Measurements from ENCODE around the gene DNMBP. TPM values are rescaled to one million over a fixed set of nuclear protein-coding genes. Genes with fewer than 3 reads are reported as not detected.
"Not testable (repeated sequence)": the region's sequence is repeated elsewhere in the genome, so short reads cannot be mapped to it uniquely, and the experiment has no call there.

Gene DNMBP
- total RNA-seq, 2 experiments from 2014 or later, result 2.2 to 2.3 TPM

DNA sequence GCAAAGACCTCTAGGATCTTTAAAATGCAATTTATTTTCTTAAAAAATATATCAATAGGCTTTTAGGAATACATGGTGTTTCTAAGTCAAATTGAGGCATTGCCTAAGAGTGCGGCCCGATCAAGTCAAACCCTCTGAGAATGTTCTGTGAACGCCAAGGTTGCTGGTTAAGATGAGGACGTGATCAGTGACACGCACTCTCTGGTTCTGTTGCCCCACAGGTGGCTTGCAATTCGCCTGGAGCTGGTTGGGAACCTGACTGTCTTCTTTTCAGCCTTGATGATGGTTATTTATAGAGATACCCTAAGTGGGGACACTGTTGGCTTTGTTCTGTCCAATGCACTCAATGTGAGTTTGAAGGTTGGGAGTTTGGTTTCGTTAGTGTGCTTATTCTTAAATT is 168.0 kb downstream of the DNMBP start:
- intact Hi-C loops (cut with DNase I, micrococcal nuclease), result loop anchor here in 1 of 2 experiments (10.0 kb wide), 2 partner anchors 393 to 663 kb away; no protein-coding TSS in a partner anchor
- Mint-ChIP-seq H3K9me3 (no peaks in the 10 kb centered on the region), H3K27ac (no peak overlapping the region)

GRCh38 chr10:99840859-99841258 is 168.9 kb downstream of the DNMBP start:
- CTCF ChIA-PET; H3K27ac Mint-ChIP-seq; H3K9me3 ChIP-seq (ENCODE audit: control insufficient read depth in 1 of 2, insufficient read depth in 1 of 2, low read length in 2 of 2); H3K27me3 Mint-ChIP-seq; H3K9me3 Mint-ChIP-seq; POLR2A ChIA-PET; H3K4me3 Mint-ChIP-seq; ATAC-seq (ENCODE audit: poor library complexity); H3K4me1 Mint-ChIP-seq (ENCODE audit: low read depth); H3K4me3 ChIP-seq (ENCODE audit: low read length); H3K27ac ChIP-seq (ENCODE audit: low read depth in 1 of 2, low read length in 2 of 2); H3K36me3 Mint-ChIP-seq (ENCODE audit: low read depth); H3K4me1 ChIP-seq (ENCODE audit: insufficient read depth, low read length); H3K36me3 ChIP-seq (ENCODE audit: insufficient read depth, low read length); H3K27me3 ChIP-seq (ENCODE audit: control insufficient read depth in 1 of 2, insufficient read depth in 2 of 2, low read length in 2 of 2); DNase-seq: not testable (repeated sequence)
- intact Hi-C loops (cut with DNase I, micrococcal nuclease), result loop anchor here in 1 of 2 experiments (10.0 kb wide), 2 partner anchors 394 to 664 kb away; no protein-coding TSS in a partner anchor

More for the DNA sequence above, 168.0 kb downstream of the DNMBP start:
- Mint-ChIP-seq H3K4me3 (no peak overlapping the region), H3K4me1 (ENCODE audit: low read depth) (peaks cover 5% of the 10 kb centered on the region), H3K27me3 (no peaks in the 10 kb centered on the region), H3K36me3 (ENCODE audit: low read depth) (no peaks in the 10 kb centered on the region)
- H3K27me3 ChIP-seq (ENCODE audit: control insufficient read depth in 1 of 2, insufficient read depth in 2 of 2, low read length in 2 of 2), result peaks cover 0 to 8% of the 10 kb centered on the region in 2 experiments
- no peaks in the 10 kb centered on the region for H3K36me3 ChIP-seq (ENCODE audit: insufficient read depth, low read length)
- TF ChIP-seq CTCF (IDR thresholded peaks at IDR 0.05), result no peak
- H3K9me3 ChIP-seq (ENCODE audit: control insufficient read depth in 1 of 2, insufficient read depth in 1 of 2, low read length in 2 of 2), result no peaks in the 10 kb centered on the region
- ChIA-PET CTCF (no interaction called here), POLR2A (no interaction called here)
- DNase-seq (no peak), ATAC-seq (ENCODE audit: poor library complexity) (no peak)
- no peak overlapping the region for H3K4me3 ChIP-seq (ENCODE audit: low read length)
- H3K27ac ChIP-seq (ENCODE audit: low read depth in 1 of 2, low read length in 2 of 2), result no peak overlapping the region
- H3K4me1 ChIP-seq (ENCODE audit: insufficient read depth, low read length), result peaks cover 6% of the 10 kb centered on the region

GRCh38 chr10:99836711-99837110 is 173.0 kb downstream of the DNMBP start:
- ATAC-seq (ENCODE audit: poor library complexity) (no peak), DNase-seq (no peak)
- H3K4me3 Mint-ChIP-seq, result no peak overlapping the region
- H3K4me1 Mint-ChIP-seq (ENCODE audit: low read depth), result no peaks in the 10 kb centered on the region
- H3K36me3 ChIP-seq (ENCODE audit: insufficient read depth, low read length), result no peaks in the 10 kb centered on the region
- no peak overlapping the region for H3K27ac Mint-ChIP-seq
- ChIA-PET CTCF (no interaction called here), POLR2A (no interaction called here)
- no peaks in the 10 kb centered on the region for H3K4me1 ChIP-seq (ENCODE audit: insufficient read depth, low read length)
- H3K9me3 ChIP-seq (ENCODE audit: control insufficient read depth in 1 of 2, insufficient read depth in 1 of 2, low read length in 2 of 2), result no peaks in the 10 kb centered on the region
- H3K27me3 ChIP-seq (ENCODE audit: control insufficient read depth in 1 of 2, insufficient read depth in 2 of 2, low read length in 2 of 2), result no peaks in the 10 kb centered on the region
- H3K36me3 Mint-ChIP-seq (ENCODE audit: low read depth), result no peaks in the 10 kb centered on the region
- H3K4me3 ChIP-seq (ENCODE audit: low read length), result no peak overlapping the region
- no peaks in the 10 kb centered on the region for H3K27me3 Mint-ChIP-seq
- TF ChIP-seq CTCF (IDR thresholded peaks at IDR 0.05), result no peak
- H3K27ac ChIP-seq (ENCODE audit: low read depth in 1 of 2, low read length in 2 of 2), result no peak overlapping the region
- intact Hi-C loops (cut with DNase I, micrococcal nuclease), result no loop called here
- H3K9me3 Mint-ChIP-seq, result no peaks in the 10 kb centered on the region

GRCh38 chr10:99835947-99836346 is 173.8 kb downstream of the DNMBP start:
- Mint-ChIP-seq H3K27ac (no peak overlapping the region), H3K27me3 (no peaks in the 10 kb centered on the region), H3K36me3 (ENCODE audit: low read depth) (no peaks in the 10 kb centered on the region), H3K9me3 (no peaks in the 10 kb centered on the region), H3K4me1 (ENCODE audit: low read depth) (no peaks in the 10 kb centered on the region), H3K4me3 (no peak overlapping the region)
- Histone ChIP-seq H3K4me3 (ENCODE audit: low read length) (no peak overlapping the region), H3K9me3 (ENCODE audit: control insufficient read depth in 1 of 2, insufficient read depth in 1 of 2, low read length in 2 of 2) (no peaks in the 10 kb centered on the region), H3K27me3 (ENCODE audit: control insufficient read depth in 1 of 2, insufficient read depth in 2 of 2, low read length in 2 of 2) (no peaks in the 10 kb centered on the region), H3K36me3 (ENCODE audit: insufficient read depth, low read length) (no peaks in the 10 kb centered on the region), H3K4me1 (ENCODE audit: insufficient read depth, low read length) (no peaks in the 10 kb centered on the region), H3K27ac (ENCODE audit: low read depth in 1 of 2, low read length in 2 of 2) (no peak overlapping the region)
- no peak for ATAC-seq (ENCODE audit: poor library complexity)
- POLR2A ChIA-PET, result no interaction called here
- DNase-seq, result no peak
- intact Hi-C loops (cut with DNase I, micrococcal nuclease), result no loop called here
- CTCF ChIA-PET, result no interaction called here
- TF ChIP-seq CTCF (IDR thresholded peaks at IDR 0.05), result no peak
